SK-N-MC (cell line): ENCODE data around the gene DIS3L.

Experiments used
- DNase-seq: peaks from one replicate; pipeline ENCODE4 v3.0.0-alpha.2; 2011; ENCODE audit warnings: low read depth, low spot score
- H3K27ac ChIP-seq: fragments of 200-600 bp; sonication (generic); 2 replicates; pipeline ENCODE4 v1.5.1; 2016; ENCODE audit warnings: mixed run types
- H3K36me3 ChIP-seq: fragments of 200-600 bp; sonication (generic); 2 replicates; pipeline ENCODE4 v1.6.1; 2017; ENCODE audit warnings: antibody characterized with exemption, low read length, mixed read lengths; ENCODE audit not compliant: insufficient read depth
- H3K4me3 ChIP-seq: fragments of 200-600 bp; sonication (generic); 2 replicates; pipeline ENCODE4 v1.5.1; 2016
- H3K9ac ChIP-seq: fragments of 200-600 bp; sonication (generic); 2 replicates; pipeline ENCODE4 v1.8.0; 2017; ENCODE audit warnings: mixed run types, mixed read lengths; ENCODE audit not compliant: insufficient read length
- H3K9me3 ChIP-seq: fragments of 200-600 bp; sonication (generic); 2 replicates; pipeline ENCODE4 v1.6.1; 2017; ENCODE audit warnings: low read depth, mild to moderate bottlenecking, antibody characterized with exemption, low read length, moderate library complexity, mixed read lengths
- EZH2 ChIP-seq: fragments of 200-600 bp; sonication (generic); IDR thresholded peaks from one replicate; pipeline ENCODE4 v1.6.1; 2017; ENCODE audit warnings: antibody characterized with exemption
- FOXP2 ChIP-seq: optimal IDR thresholded peaks from 2 replicates; pipeline ENCODE3; 2011; ENCODE audit warnings: mild to moderate bottlenecking, moderate library complexity; ENCODE audit not compliant: insufficient read depth; ENCODE audit errors: extremely low read length, control extremely low read depth
- POLR2AphosphoS5 ChIP-seq: IDR thresholded peaks from 2 replicates; pipeline ENCODE4 v1.6.1; 2012; ENCODE audit warnings: mild to moderate bottlenecking, low read depth, low read length, borderline replicate concordance

Gene DIS3L

DNA sequence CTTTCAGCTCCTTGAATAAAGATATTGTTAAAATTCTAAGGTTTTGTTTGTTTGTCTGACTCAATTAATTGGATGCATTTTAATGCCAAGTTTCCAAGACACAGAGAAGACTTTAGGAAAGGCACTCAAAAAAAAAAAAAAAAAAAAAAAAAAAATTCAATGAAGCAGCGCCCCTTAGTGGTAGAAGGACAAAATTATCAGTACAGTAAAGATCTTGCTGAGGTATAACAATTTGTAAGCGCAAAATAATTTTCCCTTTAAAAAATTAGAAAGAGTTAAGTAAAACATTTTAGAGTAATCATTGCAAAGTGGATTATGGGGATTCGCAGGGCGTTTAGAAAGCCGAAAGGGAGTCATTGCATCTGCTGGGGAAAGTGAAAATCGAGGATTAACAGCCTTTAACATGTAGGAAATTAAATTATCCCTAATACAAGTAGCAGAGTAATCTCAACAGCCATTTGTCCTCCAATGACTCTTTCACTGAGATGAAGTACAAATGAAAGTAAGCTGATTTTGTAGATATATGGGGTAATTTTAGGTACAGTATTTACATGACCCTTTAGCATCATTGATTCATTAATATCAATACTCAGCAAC lies 5.8 kb upstream of the DIS3L start:
- no peak overlapping the region for H3K9ac ChIP-seq
- H3K4me3 ChIP-seq: 0 out of 2 replicates have a peak overlapping the region, but pooled peaks have one; percentile 5
- no peaks in the 10 kb centered on the region for H3K9me3 ChIP-seq
- H3K36me3 ChIP-seq: no peaks in the 10 kb centered on the region
- TF ChIP-seq POLR2AphosphoS5 (no peak), FOXP2 (no peak), EZH2 (no peak)
- DNase-seq: peak; percentile 32
- H3K27ac ChIP-seq: no peak overlapping the region

DNA sequence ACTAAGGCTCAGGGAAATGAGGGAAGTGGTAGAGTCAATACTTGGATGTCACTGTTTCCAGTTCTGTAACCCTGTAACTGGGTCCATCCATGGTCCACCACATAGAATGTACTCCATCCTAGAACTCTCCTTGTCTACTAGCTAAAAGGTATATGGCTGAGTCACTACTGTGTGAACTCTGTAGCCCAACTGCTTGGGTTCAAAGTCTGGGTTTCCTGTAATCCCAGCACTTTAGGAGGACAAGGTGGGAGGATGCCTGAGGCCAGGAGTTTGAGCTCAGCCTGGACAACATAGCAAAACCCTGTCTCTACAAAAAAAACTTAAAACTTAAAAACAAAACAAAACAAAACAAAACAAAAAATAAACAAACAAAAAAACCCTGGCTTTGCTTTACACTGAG lies 5.3 kb upstream of the DIS3L start:
- Histone ChIP-seq H3K4me3 (no peak overlapping the region), H3K27ac (no peak overlapping the region), H3K9me3 (no peaks in the 10 kb centered on the region), H3K9ac (no peak overlapping the region), H3K36me3 (no peaks in the 10 kb centered on the region)
- no peak for TF ChIP-seq EZH2
- TF ChIP-seq FOXP2: no peak
- TF ChIP-seq POLR2AphosphoS5: no peak
- DNase-seq: no peak

GRCh38 chr15:66288551-66289185 lies 4.7 kb upstream of the DIS3L start:
- no peak overlapping the region for H3K9ac ChIP-seq
- no peaks in the 10 kb centered on the region for H3K9me3 ChIP-seq
- TF ChIP-seq POLR2AphosphoS5 (no peak), EZH2 (no peak), FOXP2 (no peak)
- no peak for DNase-seq
- H3K36me3 ChIP-seq: no peaks in the 10 kb centered on the region
- no peak overlapping the region for H3K27ac ChIP-seq
- no peak overlapping the region for H3K4me3 ChIP-seq

- no peaks in the 10 kb centered on the region for H3K9me3 ChIP-seq
- no peaks in the 10 kb centered on the region for H3K36me3 ChIP-seq
- H3K4me3 ChIP-seq: no peak overlapping the region
- no peak overlapping the region for H3K9ac ChIP-seq
- TF ChIP-seq EZH2 (no peak), POLR2AphosphoS5 (no peak), FOXP2 (no peak)
- H3K27ac ChIP-seq: no peak overlapping the region
- no peak for DNase-seq
Observed at GRCh38 chr15:66290007-66290406, 3.4 kb upstream of the DIS3L start.

DNA sequence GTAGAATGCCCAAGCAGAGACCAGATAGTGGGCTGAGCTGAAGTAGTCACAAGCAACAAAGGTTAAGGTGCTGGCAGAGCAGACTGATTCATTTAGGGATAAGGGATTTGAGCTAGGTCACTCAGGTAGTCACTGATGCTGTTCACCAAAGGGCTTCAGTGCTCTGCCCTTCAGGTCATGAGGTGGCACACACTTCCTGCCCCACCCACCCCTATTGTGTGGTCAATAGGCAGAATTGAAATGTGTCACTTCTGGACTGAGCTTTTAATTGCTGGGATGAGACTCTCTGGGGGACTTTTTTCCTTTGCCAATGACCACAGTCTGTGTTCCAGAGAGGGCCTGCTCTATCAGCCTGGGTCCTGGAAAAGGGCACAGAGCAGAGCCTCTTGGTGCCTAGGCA lies 2.9 kb upstream of the DIS3L start:
- no peak for DNase-seq
- Histone ChIP-seq H3K9ac (no peak overlapping the region), H3K9me3 (no peaks in the 10 kb centered on the region), H3K4me3 (no peak overlapping the region), H3K27ac (no peak overlapping the region), H3K36me3 (no peaks in the 10 kb centered on the region)
- TF ChIP-seq POLR2AphosphoS5 (no peak), FOXP2 (no peak), EZH2 (no peak)

- no peak for DNase-seq
- Histone ChIP-seq H3K27ac (no peak overlapping the region), H3K4me3 (no peak overlapping the region; the same call in 1 of the 2 replicates), H3K9ac (no peak overlapping the region), H3K36me3 (no peaks in the 10 kb centered on the region), H3K9me3 (no peaks in the 10 kb centered on the region)
- TF ChIP-seq EZH2: no peak
Observed at GRCh38 chr15:66291816-66292570, 1.4 kb upstream of the DIS3L start.

GRCh38 chr15:66292571-66293418 lies 573 bp upstream of the DIS3L start:
- DNase-seq: no peak
- peak overlapping the region; percentile 48; the same call in 1 of the 2 replicates for H3K27ac ChIP-seq
- peak overlapping the region; percentile 85 for H3K9ac ChIP-seq
- H3K9me3 ChIP-seq: no peaks in the 10 kb centered on the region
- peak overlapping the region; percentile 84 for H3K4me3 ChIP-seq
- H3K36me3 ChIP-seq: no peaks in the 10 kb centered on the region
- TF ChIP-seq EZH2: no peak
- no peak for TF ChIP-seq FOXP2
- TF ChIP-seq POLR2AphosphoS5: peak; percentile 29; the same call in 1 of the 2 replicates
